ENCODE data around the gene TBC1D21. TPM values are rescaled to one million over a fixed set of nuclear protein-coding genes. Genes with fewer than 3 reads are reported as not detected.
"Not testable (repeated sequence)": the region's sequence is repeated elsewhere in the genome, so short reads cannot be mapped to it uniquely, and the experiment has no call there.

Gene TBC1D21
- total and polyA plus RNA-seq, 5 donors, result not detected

DNA sequence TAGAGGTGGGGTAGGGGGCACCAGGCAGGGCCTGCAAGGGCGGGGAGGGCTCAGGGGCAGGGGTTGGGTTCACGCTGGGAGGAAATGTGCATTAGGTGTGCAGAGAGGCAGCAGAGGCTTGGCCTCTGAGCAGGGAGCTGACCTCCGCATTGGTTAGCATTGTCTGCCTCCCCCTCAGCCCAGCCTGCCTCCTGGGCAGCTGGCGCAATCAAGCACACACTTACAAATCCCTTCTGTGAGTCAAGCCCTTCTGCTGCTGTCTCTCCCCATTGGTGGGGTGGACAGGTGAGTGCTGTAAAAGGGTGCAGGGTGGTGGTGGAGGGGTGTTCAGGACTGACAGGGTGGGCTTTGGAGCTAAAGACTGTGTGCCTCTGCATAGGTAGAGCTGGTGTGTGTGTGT, 62.2 kb downstream of the TBC1D21 start:
- WGBS, result 88% methylated on average over 4 of the region's 4 CpGs
- Histone ChIP-seq H3K4me3 (ENCODE audit: low read length) (no peak overlapping the region), H3K4me1 (ENCODE audit: control insufficient read depth, insufficient read depth, low read length) (peaks cover 10% of the 10 kb centered on the region), H3K27ac (ENCODE audit: low read length) (no peak overlapping the region), H3K27me3 (ENCODE audit: control insufficient read depth, insufficient read depth) (no peaks in the 10 kb centered on the region), H3K9me3 (ENCODE audit: control insufficient read depth, low read length) (no peaks in the 10 kb centered on the region)
- ATAC-seq, result no peak
- DNase-seq, result peak in 1 of 3 donors; percentile 25
- intact Hi-C loops (cut with DNase I), result no loop called here

DNA sequence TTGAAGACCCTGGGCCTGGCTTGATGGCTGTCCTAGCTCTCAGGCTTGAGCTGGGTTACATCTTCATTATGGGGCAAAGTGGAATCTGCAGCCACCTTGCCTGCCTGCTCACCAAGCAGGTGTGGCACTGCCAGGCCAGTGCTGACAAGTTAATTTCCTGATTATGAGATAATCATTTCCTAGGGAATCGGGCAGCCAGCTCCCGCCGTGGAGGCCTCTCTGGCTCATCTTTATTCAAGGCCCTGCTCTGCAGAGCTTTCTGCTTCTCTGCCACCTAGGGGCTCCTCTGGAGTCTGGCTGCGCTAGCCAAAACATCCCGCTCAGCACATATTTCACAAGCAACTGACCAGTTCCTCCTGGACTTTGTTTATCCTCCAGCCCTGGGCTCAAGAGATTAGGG, 62.8 kb downstream of the TBC1D21 start:
- peak in 1 of 3 donors; percentile 73 for DNase-seq
- no peaks in the 10 kb centered on the region for H3K27me3 ChIP-seq (ENCODE audit: control insufficient read depth, insufficient read depth)
- H3K4me3 ChIP-seq (ENCODE audit: low read length), result no peak overlapping the region
- intact Hi-C loops (cut with DNase I), result no loop called here
- ATAC-seq, result peak in 1 of 2 donors; percentile 18
- peaks cover 15% of the 10 kb centered on the region for H3K4me1 ChIP-seq (ENCODE audit: control insufficient read depth, insufficient read depth, low read length)
- no peaks in the 10 kb centered on the region for H3K9me3 ChIP-seq (ENCODE audit: control insufficient read depth, low read length)
- 32% methylated on average over 5 of the region's 5 CpGs for WGBS
- no peak overlapping the region for H3K27ac ChIP-seq (ENCODE audit: low read length)

DNA sequence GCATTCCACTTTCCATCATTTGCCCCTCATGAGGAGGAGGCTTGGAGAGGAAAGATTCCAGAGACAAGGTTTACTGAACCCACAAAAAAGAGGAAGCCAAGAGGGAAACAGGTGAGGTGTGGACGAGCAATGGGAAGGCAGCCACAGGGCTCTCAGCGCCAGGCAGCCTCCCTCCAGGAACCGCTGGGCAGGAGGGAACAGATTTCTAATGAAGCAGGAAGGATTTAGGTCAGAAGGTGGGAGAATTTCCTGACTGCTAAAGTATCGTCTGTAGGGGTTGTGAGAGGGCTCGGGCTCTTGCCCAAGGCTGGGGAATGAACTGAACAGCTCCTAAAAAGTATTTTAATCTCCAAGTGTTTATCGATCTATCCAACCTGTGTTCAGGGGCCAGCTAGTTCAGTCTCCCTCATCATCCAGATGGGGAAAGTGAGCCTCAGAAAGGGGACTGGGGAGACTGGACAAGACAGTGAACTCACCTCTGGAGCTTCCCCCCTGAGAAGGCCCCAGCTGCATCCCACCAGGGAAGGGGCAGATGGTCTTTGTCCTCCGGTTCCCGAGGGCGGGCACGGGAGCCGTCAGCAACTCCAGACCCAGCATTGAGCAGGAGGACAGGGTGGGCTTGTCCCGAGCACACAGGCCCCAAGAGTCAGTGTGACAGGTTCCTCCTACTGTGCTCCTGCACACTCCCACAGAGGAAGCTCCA, 63.4 kb downstream of the TBC1D21 start:
- intact Hi-C loops (cut with DNase I), result no loop called here
- Histone ChIP-seq H3K4me1 (ENCODE audit: control insufficient read depth, insufficient read depth, low read length) (peaks cover 15% of the 10 kb centered on the region), H3K9me3 (ENCODE audit: control insufficient read depth, low read length) (no peaks in the 10 kb centered on the region), H3K27ac (ENCODE audit: low read length) (no peak overlapping the region), H3K4me3 (ENCODE audit: low read length) (no peak overlapping the region), H3K27me3 (ENCODE audit: control insufficient read depth, insufficient read depth) (no peaks in the 10 kb centered on the region)
- DNase-seq, result peak in 1 of 3 donors; percentile 14
- WGBS, result 49% methylated on average over 12 of the region's 12 CpGs
- ATAC-seq, result no peak

DNA sequence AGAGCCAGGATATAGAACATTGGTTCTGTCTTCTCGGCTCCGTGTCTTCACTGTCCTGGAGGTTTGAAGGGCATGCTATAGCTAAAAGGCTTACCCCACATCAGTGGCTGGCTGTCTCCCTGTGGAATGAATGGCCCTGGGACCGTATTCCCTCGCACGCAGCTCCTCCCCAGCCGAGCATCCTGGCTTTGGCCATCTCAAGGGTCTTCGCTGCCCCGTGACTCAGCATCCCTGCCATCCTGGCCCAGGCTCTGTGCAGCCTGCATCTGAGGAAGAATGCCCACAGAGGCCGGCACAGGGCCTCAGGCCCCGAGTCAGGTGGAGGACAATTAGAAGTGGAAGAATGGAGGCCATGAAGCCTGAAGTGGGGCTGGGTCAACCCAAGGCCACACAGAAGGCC, 63.9 kb downstream of the TBC1D21 start:
- Histone ChIP-seq H3K9me3 (ENCODE audit: control insufficient read depth, low read length) (no peaks in the 10 kb centered on the region), H3K27me3 (ENCODE audit: control insufficient read depth, insufficient read depth) (no peaks in the 10 kb centered on the region), H3K27ac (ENCODE audit: low read length) (no peak overlapping the region), H3K4me1 (ENCODE audit: control insufficient read depth, insufficient read depth, low read length) (peaks cover 15% of the 10 kb centered on the region), H3K4me3 (ENCODE audit: low read length) (no peak overlapping the region)
- ATAC-seq (no peak), DNase-seq (no peak)
- 78% methylated on average over 10 of the region's 10 CpGs for WGBS
- intact Hi-C loops (cut with DNase I), result no loop called here

- H3K27me3 ChIP-seq (ENCODE audit: control insufficient read depth, insufficient read depth), result no peaks in the 10 kb centered on the region
- H3K4me1 ChIP-seq (ENCODE audit: control insufficient read depth, insufficient read depth, low read length), result peaks cover 15% of the 10 kb centered on the region
- H3K9me3 ChIP-seq (ENCODE audit: control insufficient read depth, low read length), result no peaks in the 10 kb centered on the region
- H3K4me3 ChIP-seq (ENCODE audit: low read length), result no peak overlapping the region
- no peak overlapping the region for H3K27ac ChIP-seq (ENCODE audit: low read length)
- intact Hi-C loops (cut with DNase I), result no loop called here
- no peak for ATAC-seq
- WGBS, result 97% methylated on average over 11 of the region's 11 CpGs
- DNase-seq, result no peak
Observed at GRCh38 chr15:73937726-73938125, 64.4 kb downstream of the TBC1D21 start.

- H3K27me3 ChIP-seq (ENCODE audit: control insufficient read depth, insufficient read depth); DNase-seq; H3K9me3 ChIP-seq (ENCODE audit: control insufficient read depth, low read length); ATAC-seq; H3K27ac ChIP-seq (ENCODE audit: low read length); intact Hi-C loops (cut with DNase I); H3K4me3 ChIP-seq (ENCODE audit: low read length): not testable (repeated sequence)
- peaks cover 15% of the 10 kb centered on the region for H3K4me1 ChIP-seq (ENCODE audit: control insufficient read depth, insufficient read depth, low read length)
- 98% methylated on average over 8 of the region's 8 CpGs for WGBS
Observed at GRCh38 chr15:73938516-73938915, 65.2 kb downstream of the TBC1D21 start.

Other genes with a start within 250 kb of the TBC1D21 start
- 100 to 1,000 TPM; 262 to 320 (median 306) TPM for gene NPTN, start 240.2 kb upstream of the TBC1D21 start, total RNA-seq
- 300 TPM for gene NPTN, start 240.2 kb upstream of the TBC1D21 start, polyA plus RNA-seq
- gene CD276, start 189.2 kb upstream of the TBC1D21 start, total RNA-seq, result 10 to 100 TPM; 39.5 to 72.8 (median 44.0) TPM
- gene CD276, start 189.2 kb upstream of the TBC1D21 start, polyA plus RNA-seq, result 35.4 TPM
- gene INSYN1, start 120.2 kb upstream of the TBC1D21 start, total RNA-seq, result 100 to 1,000 TPM in 2 of 4 donors, 10 to 100 TPM in 2; 65.6 to 112 (median 99.0) TPM
- 117 TPM for gene INSYN1, start 120.2 kb upstream of the TBC1D21 start, polyA plus RNA-seq
- 10 to 100 TPM; 17.4 to 41.0 (median 18.6) TPM for gene LOXL1, start 52.9 kb downstream of the TBC1D21 start, total RNA-seq
- gene LOXL1, start 52.9 kb downstream of the TBC1D21 start, polyA plus RNA-seq, result 29.8 TPM
- gene STOML1, start 118.7 kb downstream of the TBC1D21 start, total RNA-seq, result 10 to 100 TPM; 14.9 to 19.0 (median 17.8) TPM
- gene STOML1, start 118.7 kb downstream of the TBC1D21 start, polyA plus RNA-seq, result 24.3 TPM
- 10 to 100 TPM; 21.9 to 35.4 (median 26.6) TPM for gene PML, start 121.2 kb downstream of the TBC1D21 start, total RNA-seq
- gene PML, start 121.2 kb downstream of the TBC1D21 start, polyA plus RNA-seq, result 18.1 TPM
- not detected for gene GOLGA6A, start 209.0 kb downstream of the TBC1D21 start, total RNA-seq
- gene GOLGA6A, start 209.0 kb downstream of the TBC1D21 start, polyA plus RNA-seq, result not detected